Mucosa of rectum (tissue), 2 donors: ENCODE data around the gene PPIP5K2.
"Not testable (repeated sequence)": the region's sequence is repeated elsewhere in the genome, so short reads cannot be mapped to it uniquely, and the experiment has no call there.

Source experiments
- H3K27ac ChIP-seq, 2 donors: one replicate each; pipeline ENCODE4 v1.7.0; 2013; ENCODE audit warnings: inconsistent platforms in 2 of 2, low read depth in 2 of 2, low read length in 2 of 2
- H3K27me3 ChIP-seq, 2 donors: one replicate each; pipeline ENCODE4 v1.7.0; 2013; ENCODE audit warnings: low read length in 2 of 2; ENCODE audit not compliant: control insufficient read depth in 2 of 2, insufficient read depth in 2 of 2
- H3K36me3 ChIP-seq, 2 donors: one replicate each; pipeline ENCODE4 v1.7.0; 2013; ENCODE audit warnings: low read length in 2 of 2; ENCODE audit not compliant: control insufficient read depth in 2 of 2, insufficient read depth in 2 of 2
- H3K4me1 ChIP-seq, 2 donors: one replicate each; pipeline ENCODE4 v1.7.0; 2013; ENCODE audit warnings: low read length in 2 of 2, mild to moderate bottlenecking in 1 of 2; ENCODE audit not compliant: control insufficient read depth in 2 of 2, insufficient read depth in 2 of 2
- H3K4me3 ChIP-seq, 2 donors: one replicate each; pipeline ENCODE4 v1.7.0; 2013; ENCODE audit warnings: low read length in 2 of 2
- H3K9ac ChIP-seq, 2 donors: one replicate each; pipeline ENCODE4 v1.7.0; 2013; ENCODE audit warnings: low read length in 2 of 2, low read depth in 1 of 2, mild to moderate bottlenecking in 1 of 2
- H3K9me3 ChIP-seq, 2 donors: one replicate each; pipeline ENCODE4 v1.7.0; 2013; ENCODE audit warnings: low read length in 2 of 2; ENCODE audit not compliant: control insufficient read depth in 2 of 2
- donor health status: healthy.
- donor health status: Normal muscosa, but diverticular disease.

PPIP5K2 gene

DNA sequence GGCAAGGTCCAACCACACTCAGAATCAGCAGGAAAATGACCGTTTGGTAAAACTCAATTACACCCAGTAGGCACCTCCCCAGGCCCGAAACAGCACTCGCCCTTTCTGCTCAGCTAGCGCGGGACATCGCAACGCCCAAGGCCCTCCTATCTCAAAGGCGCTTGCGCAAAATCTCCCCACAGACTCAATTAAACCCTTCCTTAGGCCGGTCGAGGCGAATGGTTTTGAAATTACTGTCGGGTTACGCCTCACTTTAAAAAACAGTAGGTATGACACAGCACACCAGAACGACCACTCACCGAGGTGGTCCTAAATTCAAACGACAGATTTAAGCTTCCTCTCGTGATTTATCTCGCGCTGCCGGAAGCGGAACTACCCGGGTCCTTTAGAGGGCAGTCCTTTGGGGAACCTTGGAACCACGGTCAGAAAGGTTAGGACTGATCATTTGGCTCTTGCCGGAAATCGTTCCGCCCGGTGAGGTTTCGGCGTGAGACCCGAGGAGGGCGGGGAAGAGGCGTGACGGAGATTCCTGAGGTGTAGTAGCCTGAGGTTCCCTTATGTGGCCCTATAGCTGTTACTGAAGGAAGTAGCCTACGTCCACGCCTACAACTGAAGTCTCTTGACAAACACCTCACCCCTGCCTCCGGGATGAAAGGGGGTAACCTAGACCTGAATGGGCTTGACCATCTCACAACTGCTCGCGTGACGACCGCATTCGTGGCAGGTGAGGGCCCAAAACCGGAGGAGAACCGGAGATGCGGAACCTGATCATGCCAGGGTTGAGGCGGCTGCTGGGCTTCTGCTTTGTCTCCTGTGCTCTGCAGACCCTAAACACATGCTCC lies at the start of gene PPIP5K2, which contains the start of gene GIN1:
Gene PPIP5K2, plus strand, starts transcription at position 537 of the 842 bp plus-strand sequence. CDS start 9,289 bp downstream, outside the sequence.
Gene GIN1, minus strand, starts transcription at position 374 of the 842 bp plus-strand sequence. CDS start 11,431 bp downstream, outside the sequence.
- Histone ChIP-seq H3K27ac (peak within 1 kb of the TSS; percentile 94 to 98), H3K9ac (peak within 1 kb of the TSS; percentile 91 to 94), H3K27me3 (no peaks in the 10 kb centered on the region), H3K36me3 (no peaks in the 10 kb centered on the region), H3K9me3 (no peaks in the 10 kb centered on the region), H3K4me3 (peak within 1 kb of the TSS; percentile 87 to 95), H3K4me1 (peaks cover 3 to 16% of the 10 kb centered on the region in 2 donors)

GRCh38 chr5:103073500-103073899 lies 46.6 kb upstream of the PPIP5K2 start:
- H3K4me3 ChIP-seq, H3K9me3 ChIP-seq, H3K4me1 ChIP-seq, H3K36me3 ChIP-seq, H3K27me3 ChIP-seq, H3K27ac ChIP-seq, H3K9ac ChIP-seq: not testable (repeated sequence)

GRCh38 chr5:103075442-103075841 lies 44.7 kb upstream of the PPIP5K2 start:
- H3K27me3 ChIP-seq, result no peaks in the 10 kb centered on the region
- H3K4me1 ChIP-seq, result no peaks in the 10 kb centered on the region
- no peak overlapping the region for H3K4me3 ChIP-seq
- peaks cover 3 to 9% of the 10 kb centered on the region in 2 donors for H3K9me3 ChIP-seq
- no peaks in the 10 kb centered on the region for H3K36me3 ChIP-seq
- H3K9ac ChIP-seq, result no peak overlapping the region
- H3K27ac ChIP-seq, result no peak overlapping the region

DNA sequence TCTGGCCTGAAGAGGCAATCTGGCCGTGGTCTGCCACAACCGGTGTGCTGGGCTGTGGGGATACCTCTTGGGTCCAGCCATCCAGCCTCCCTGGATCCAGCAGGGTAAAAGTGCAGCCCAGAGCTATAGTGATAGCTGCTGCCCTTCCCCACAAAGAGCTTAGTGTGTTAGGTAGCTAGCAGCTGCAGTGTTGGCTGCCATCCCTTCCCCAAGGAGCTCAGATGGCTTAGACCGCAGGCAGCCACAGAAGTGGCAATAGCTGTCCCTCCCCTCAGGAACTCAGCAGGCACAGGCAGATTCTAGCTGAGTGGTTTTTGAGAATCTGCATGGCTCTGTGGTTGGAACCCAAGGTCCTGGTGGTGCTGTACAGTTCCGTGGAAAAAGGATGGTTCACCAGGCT lies 40.3 kb upstream of the PPIP5K2 start:
- peaks cover 0 to under 1% of the 10 kb centered on the region in 2 donors for H3K36me3 ChIP-seq
- H3K4me1 ChIP-seq, result no peaks in the 10 kb centered on the region
- no peaks in the 10 kb centered on the region for H3K27me3 ChIP-seq
- peaks cover 10 to 12% of the 10 kb centered on the region in 2 donors for H3K9me3 ChIP-seq
- no peak overlapping the region for H3K27ac ChIP-seq
- no peak overlapping the region for H3K9ac ChIP-seq
- no peak overlapping the region for H3K4me3 ChIP-seq

- Histone ChIP-seq H3K4me3 (no peak overlapping the region), H3K27me3 (no peaks in the 10 kb centered on the region), H3K27ac (no peak overlapping the region), H3K4me1 (no peaks in the 10 kb centered on the region), H3K36me3 (peaks cover 6 to 27% of the 10 kb centered on the region in 2 donors), H3K9ac (no peak overlapping the region), H3K9me3 (peaks cover 1 to 5% of the 10 kb centered on the region in 2 donors)
These were observed 33.6 kb upstream of the PPIP5K2 start for GRCh38 chr5:103086547-103086946.

- no peak overlapping the region for H3K4me3 ChIP-seq
- H3K4me1 ChIP-seq, result no peaks in the 10 kb centered on the region
- no peaks in the 10 kb centered on the region for H3K27me3 ChIP-seq
- H3K27ac ChIP-seq, result no peak overlapping the region
- no peak overlapping the region for H3K9ac ChIP-seq
- H3K36me3 ChIP-seq, result peaks cover 6 to 27% of the 10 kb centered on the region in 2 donors
- H3K9me3 ChIP-seq, result no peaks in the 10 kb centered on the region
These were observed 30.8 kb upstream of the PPIP5K2 start for GRCh38 chr5:103089272-103089671.

GRCh38 chr5:103090791-103091190 lies 29.3 kb upstream of the PPIP5K2 start:
- H3K4me1 ChIP-seq, result no peaks in the 10 kb centered on the region
- no peak overlapping the region for H3K27ac ChIP-seq
- H3K9me3 ChIP-seq, result no peaks in the 10 kb centered on the region
- no peaks in the 10 kb centered on the region for H3K27me3 ChIP-seq
- peaks cover 6 to 24% of the 10 kb centered on the region in 2 donors for H3K36me3 ChIP-seq
- H3K9ac ChIP-seq, result no peak overlapping the region
- H3K4me3 ChIP-seq, result no peak overlapping the region

DNA sequence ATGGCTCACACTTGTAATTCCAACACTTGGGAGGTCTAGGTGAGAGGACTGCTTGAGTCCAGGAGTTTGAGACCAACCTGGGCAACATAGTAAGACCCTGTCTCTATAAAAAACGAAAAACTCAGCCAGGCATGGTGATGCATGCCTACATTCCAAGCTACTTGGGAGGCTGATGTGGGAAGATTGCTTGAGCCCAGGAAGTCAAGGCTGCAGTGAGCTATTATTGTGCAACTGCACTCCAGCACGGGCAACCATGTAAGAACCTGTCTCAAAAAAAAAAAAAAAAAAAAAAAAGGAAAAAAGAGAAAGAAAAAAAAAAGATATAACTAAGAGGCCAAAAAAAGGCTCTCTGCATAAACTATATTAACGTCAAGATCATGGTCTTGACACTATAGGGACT lies 27.4 kb upstream of the PPIP5K2 start:
- Histone ChIP-seq H3K36me3 (peaks cover 6 to 9% of the 10 kb centered on the region in 2 donors), H3K27ac (no peak overlapping the region), H3K4me1 (no peaks in the 10 kb centered on the region), H3K27me3 (no peaks in the 10 kb centered on the region), H3K9me3 (no peaks in the 10 kb centered on the region), H3K4me3 (no peak overlapping the region), H3K9ac (no peak overlapping the region)

GRCh38 chr5:103093727-103094126 lies 26.4 kb upstream of the PPIP5K2 start:
- Histone ChIP-seq H3K36me3 (peaks cover 2 to 3% of the 10 kb centered on the region in 2 donors), H3K9ac (no peak overlapping the region), H3K4me1 (no peaks in the 10 kb centered on the region), H3K4me3 (no peak overlapping the region), H3K27ac (no peak overlapping the region), H3K27me3 (no peaks in the 10 kb centered on the region), H3K9me3 (no peaks in the 10 kb centered on the region)

GRCh38 chr5:103094737-103095136 lies 25.4 kb upstream of the PPIP5K2 start:
- Histone ChIP-seq H3K9me3 (no peaks in the 10 kb centered on the region), H3K4me3 (no peak overlapping the region), H3K27me3 (no peaks in the 10 kb centered on the region), H3K9ac (no peak overlapping the region), H3K4me1 (no peaks in the 10 kb centered on the region), H3K27ac (no peak overlapping the region), H3K36me3 (peaks cover 2 to 3% of the 10 kb centered on the region in 2 donors)
